GM06990 (cell line): ENCODE measurements around the gene PABPN1.
A peak's percentile ranks its signal among the peaks of the same experiment; 100 is the strongest.

ENCODE experiments used
- DNase-seq: peaks from one replicate; pipeline ENCODE4 v3.0.0-alpha.2; 2011; ENCODE audit not compliant: insufficient read length; ENCODE audit errors: extremely low read depth
- H3K27me3 ChIP-seq: replicated peaks from 2 replicates; pipeline ENCODE4 v1.6.0; 2011; ENCODE audit warnings: low read length; ENCODE audit not compliant: control insufficient read depth, insufficient read depth
- H3K36me3 ChIP-seq: 2 replicates; pipeline ENCODE4 v1.5.1; 2011; ENCODE audit warnings: low read length; ENCODE audit not compliant: control insufficient read depth, insufficient read depth
- H3K4me3 ChIP-seq: replicated peaks from 2 replicates; pipeline ENCODE4 v1.5.1; 2011; ENCODE audit warnings: low read depth, mild to moderate bottlenecking, control low read depth, low read length
- CTCF ChIP-seq: IDR thresholded peaks from 2 replicates; pipeline ENCODE4 v1.5.1; 2011; ENCODE audit warnings: low read length, control low read depth, mild to moderate bottlenecking, inconsistent platforms; ENCODE audit not compliant: insufficient read depth, poor library complexity, severe bottlenecking

The PABPN1 gene

GRCh38 chr14:23284654-23285529 is 36.4 kb upstream of the PABPN1 start:
- TF ChIP-seq CTCF, result no peak
- H3K4me3 ChIP-seq, result peak overlapping the region; percentile 93
- H3K27me3 ChIP-seq, result no peaks in the 10 kb centered on the region
- H3K36me3 ChIP-seq, result peaks cover 3% of the 10 kb centered on the region
- no peak for DNase-seq

- TF ChIP-seq CTCF, result no peak
- DNase-seq, result peak; percentile 30
- peaks cover 3% of the 10 kb centered on the region for H3K36me3 ChIP-seq
- no peaks in the 10 kb centered on the region for H3K27me3 ChIP-seq
- peak overlapping the region; percentile 93 for H3K4me3 ChIP-seq
Measured at GRCh38 chr14:23285530-23286019, 35.7 kb upstream of the PABPN1 start.

GRCh38 chr14:23286020-23286901 is 35.0 kb upstream of the PABPN1 start, which contains the start of gene HOMEZ:
HOMEZ (minus strand) TSS chr14:23286132; CDS start chr14:23285952, 180 bp downstream.
- peak; percentile 98 for DNase-seq
- H3K27me3 ChIP-seq, result no peaks in the 10 kb centered on the region
- no peak for TF ChIP-seq CTCF

GRCh38 chr14:23286902-23287479 is 34.3 kb upstream of the PABPN1 start:
- H3K4me3 ChIP-seq, result peak overlapping the region; percentile 93
- no peak for DNase-seq
- H3K27me3 ChIP-seq, result no peaks in the 10 kb centered on the region
- TF ChIP-seq CTCF, result no peak
- no peaks in the 10 kb centered on the region for H3K36me3 ChIP-seq

More at GRCh38 chr14:23286020-23286901, 35.0 kb upstream of the PABPN1 start, which contains the start of gene HOMEZ:
- Histone ChIP-seq H3K36me3 (peaks cover 3% of the 10 kb centered on the region), H3K4me3 (peak within 1 kb of the TSS; percentile 93)

GRCh38 chr14:23294734-23295561 is 26.3 kb upstream of the PABPN1 start:
- Histone ChIP-seq H3K4me3 (no peak overlapping the region), H3K27me3 (no peaks in the 10 kb centered on the region), H3K36me3 (peaks cover 5% of the 10 kb centered on the region)
- TF ChIP-seq CTCF, result peak; percentile 92
- DNase-seq, result no peak
